HEK293T (cell line): ENCODE measurements around the gene LCNL1.

Experiments used
- CTCF ChIA-PET: fragments of 350-600 bp; formaldehyde crosslinking; extraction: SDS; loops from one replicate; lab custom pipeline; 2021; ENCODE audit warnings: antibody characterized with exemption, inconsistent platforms; lab: Yijun Ruan, JAX
- POLR2A ChIA-PET: fragments of 350-600 bp; formaldehyde crosslinking; extraction: SDS; loops from one replicate; lab custom pipeline; 2020; ENCODE audit warnings: antibody characterized with exemption, inconsistent platforms; lab: Yijun Ruan, JAX
- DNase-seq: peaks from one replicate; pipeline ENCODE4 v3.0.0; 2012; ENCODE audit warnings: mixed read lengths; ENCODE audit errors: extremely low spot score
- ARNT ChIP-seq: fragments of 450-650 bp; IDR thresholded peaks from 2 replicates; pipeline ENCODE4 v1.6.1; 2017; ENCODE audit warnings: mild to moderate bottlenecking
- BHLHE40 ChIP-seq: fragments of 450-650 bp; IDR thresholded peaks from 2 replicates; pipeline ENCODE4 v1.6.1; 2016; ENCODE audit warnings: mild to moderate bottlenecking, moderate library complexity, borderline replicate concordance
- CTBP1 ChIP-seq: fragments of 450-650 bp; IDR thresholded peaks from 2 replicates; pipeline ENCODE4 v1.6.1; 2016; ENCODE audit warnings: borderline replicate concordance
- ELF4 ChIP-seq: fragments of 450-650 bp; IDR thresholded peaks from 2 replicates; pipeline ENCODE4 v1.6.1; 2017; ENCODE audit warnings: antibody characterized with exemption
- FOXA1 ChIP-seq: fragments of 450-650 bp; IDR thresholded peaks from 2 replicates; pipeline ENCODE4 v1.6.1; 2016; ENCODE audit warnings: mild to moderate bottlenecking
- FOXK2 ChIP-seq: fragments of 450-650 bp; IDR thresholded peaks from 2 replicates; pipeline ENCODE4 v1.6.1; 2016; ENCODE audit warnings: mild to moderate bottlenecking
- FOXM1 ChIP-seq: fragments of 450-650 bp; IDR thresholded peaks from 2 replicates; pipeline ENCODE4 v1.6.1; 2017; ENCODE audit warnings: mild to moderate bottlenecking, borderline replicate concordance
- HDGF ChIP-seq: fragments of 450-650 bp; IDR thresholded peaks from 2 replicates; pipeline ENCODE4 v1.6.1; 2017; ENCODE audit warnings: antibody characterized with exemption, borderline replicate concordance
- L3MBTL2 ChIP-seq: fragments of 450-650 bp; conservative IDR thresholded peaks from 2 replicates; pipeline ENCODE4 v1.6.1; 2016; ENCODE audit warnings: mild to moderate bottlenecking
- LEF1 ChIP-seq: fragments of 450-650 bp; IDR thresholded peaks from 2 replicates; pipeline ENCODE4 v1.6.1; 2017; ENCODE audit warnings: mild to moderate bottlenecking, borderline replicate concordance
- NFRKB ChIP-seq: fragments of 450-650 bp; IDR thresholded peaks from 2 replicates; pipeline ENCODE4 v1.6.1; 2016; ENCODE audit warnings: mild to moderate bottlenecking, moderate library complexity
- PKNOX1 ChIP-seq: fragments of 450-650 bp; IDR thresholded peaks from 2 replicates; pipeline ENCODE4 v1.6.1; 2016
- SUZ12 ChIP-seq: fragments of 450-650 bp; IDR thresholded peaks from 2 replicates; pipeline ENCODE4 v1.6.1; 2016; ENCODE audit warnings: mild to moderate bottlenecking
- TARDBP ChIP-seq: fragments of 450-650 bp; IDR thresholded peaks from 2 replicates; pipeline ENCODE4 v1.6.1; 2016
- ZNF384 ChIP-seq: fragments of 450-650 bp; IDR thresholded peaks from 2 replicates; pipeline ENCODE4 v1.6.1; 2016

Gene LCNL1

GRCh38 chr9:137034039-137034708 lies 51.4 kb downstream of the LCNL1 start:
- no peak for TF ChIP-seq L3MBTL2
- TF ChIP-seq CTBP1, result no peak
- TF ChIP-seq BHLHE40, result no peak
- no peak for TF ChIP-seq FOXK2
- no peak for TF ChIP-seq PKNOX1
- no peak for TF ChIP-seq ARNT
- no peak for TF ChIP-seq FOXM1
- no peak for TF ChIP-seq NFRKB
- no peak for TF ChIP-seq TARDBP
- no peak for TF ChIP-seq SUZ12
- TF ChIP-seq LEF1, result no peak
- CTCF ChIA-PET, result interaction anchor here (0.6 to 2.5 kb wide), 9 partner anchors 10 to 247 kb away, joined by 3 to 45 read pairs (median 10); partner anchors contain the start of gene NPDC1
- DNase-seq, result no peak
- POLR2A ChIA-PET, result interaction anchor here (1.3 to 3.0 kb wide), 2 partner anchors 52 to 85 kb away, joined by 3 to 14 read pairs; partner anchors contain the start of gene MAN1B1

GRCh38 chr9:137034709-137035506 lies 52.1 kb downstream of the LCNL1 start:
- no peak for TF ChIP-seq PKNOX1
- TF ChIP-seq ELF4, result no peak
- TF ChIP-seq SUZ12, result no peak
- TF ChIP-seq BHLHE40, result no peak
- TF ChIP-seq NFRKB, result no peak
- TF ChIP-seq ZNF384, result no peak
- TF ChIP-seq FOXM1, result no peak
- no peak for TF ChIP-seq TARDBP
- no peak for TF ChIP-seq FOXK2
- no peak for TF ChIP-seq FOXA1
- TF ChIP-seq L3MBTL2, result no peak
- TF ChIP-seq HDGF, result no peak
- no peak for TF ChIP-seq ARNT
- POLR2A ChIA-PET, result interaction anchor here (0.9 to 3.0 kb wide), 4 partner anchors 42 to 137 kb away, joined by 3 to 14 read pairs (median 3); partner anchors contain the start of gene MAN1B1
- peak; percentile 90 for DNase-seq
- CTCF ChIA-PET, result interaction anchor here (0.6 to 2.5 kb wide), 16 partner anchors 9 to 248 kb away, joined by 3 to 45 read pairs (median 4); partner anchors contain the start of genes AJM1 and NPDC1
